VCaP (cell line): ENCODE measurements around the gene DHX34.

Experiments
- H3K27ac ChIP-seq: fragments of 450-650 bp; 2 replicates; pipeline ENCODE4 v1.5.1; 2017
- TF ChIP-seq, protein P1 (sequence below): fragments of 450-650 bp; conservative IDR thresholded peaks from 2 replicates; pipeline ENCODE4 v1.5.1; 2017; ENCODE audit warnings: mild to moderate bottlenecking, moderate library complexity

The DHX34 gene

GRCh38 chr19:47419789-47420188 is 70.7 kb downstream of the DHX34 start:
- TF ChIP-seq, protein P1, sequence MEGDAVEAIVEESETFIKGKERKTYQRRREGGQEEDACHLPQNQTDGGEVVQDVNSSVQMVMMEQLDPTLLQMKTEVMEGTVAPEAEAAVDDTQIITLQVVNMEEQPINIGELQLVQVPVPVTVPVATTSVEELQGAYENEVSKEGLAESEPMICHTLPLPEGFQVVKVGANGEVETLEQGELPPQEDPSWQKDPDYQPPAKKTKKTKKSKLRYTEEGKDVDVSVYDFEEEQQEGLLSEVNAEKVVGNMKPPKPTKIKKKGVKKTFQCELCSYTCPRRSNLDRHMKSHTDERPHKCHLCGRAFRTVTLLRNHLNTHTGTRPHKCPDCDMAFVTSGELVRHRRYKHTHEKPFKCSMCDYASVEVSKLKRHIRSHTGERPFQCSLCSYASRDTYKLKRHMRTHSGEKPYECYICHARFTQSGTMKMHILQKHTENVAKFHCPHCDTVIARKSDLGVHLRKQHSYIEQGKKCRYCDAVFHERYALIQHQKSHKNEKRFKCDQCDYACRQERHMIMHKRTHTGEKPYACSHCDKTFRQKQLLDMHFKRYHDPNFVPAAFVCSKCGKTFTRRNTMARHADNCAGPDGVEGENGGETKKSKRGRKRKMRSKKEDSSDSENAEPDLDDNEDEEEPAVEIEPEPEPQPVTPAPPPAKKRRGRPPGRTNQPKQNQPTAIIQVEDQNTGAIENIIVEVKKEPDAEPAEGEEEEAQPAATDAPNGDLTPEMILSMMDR = no peak
- no peak overlapping the region for H3K27ac ChIP-seq

GRCh38 chr19:47421244-47421786 is 72.2 kb downstream of the DHX34 start:
- TF ChIP-seq, protein P1 = no peak

DNA sequence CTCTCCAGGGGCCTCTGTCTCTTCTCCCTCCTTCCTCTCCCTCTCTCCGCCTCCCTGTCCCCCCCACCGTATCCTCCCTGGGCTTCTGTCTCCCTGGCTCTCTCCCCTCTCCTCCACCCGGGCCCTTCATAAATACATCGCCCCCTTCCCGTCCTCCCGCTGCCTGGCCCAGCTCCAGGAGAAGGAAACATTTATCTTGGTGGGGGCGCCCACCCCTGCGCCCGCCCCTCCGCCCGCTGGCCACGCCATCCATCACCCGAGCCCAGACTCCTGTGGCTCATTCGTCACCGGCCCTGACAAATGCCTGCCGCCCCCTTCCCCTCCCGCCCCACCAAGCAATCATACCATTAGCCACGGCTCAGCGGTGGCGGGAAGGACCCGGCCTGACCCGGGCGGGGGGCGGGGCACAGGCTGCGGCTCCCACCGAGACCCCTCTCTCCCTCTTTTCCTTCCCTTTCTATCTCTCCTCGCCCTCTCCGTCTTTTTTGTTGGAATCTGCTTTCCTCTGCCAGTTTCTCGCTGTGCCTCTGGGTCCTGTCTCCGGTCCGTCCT is 72.8 kb downstream of the DHX34 start:
- TF ChIP-seq, protein P1 = no peak
- no peak overlapping the region for H3K27ac ChIP-seq

More at GRCh38 chr19:47421244-47421786, 72.2 kb downstream of the DHX34 start:
- H3K27ac ChIP-seq = no peak overlapping the region

DNA sequence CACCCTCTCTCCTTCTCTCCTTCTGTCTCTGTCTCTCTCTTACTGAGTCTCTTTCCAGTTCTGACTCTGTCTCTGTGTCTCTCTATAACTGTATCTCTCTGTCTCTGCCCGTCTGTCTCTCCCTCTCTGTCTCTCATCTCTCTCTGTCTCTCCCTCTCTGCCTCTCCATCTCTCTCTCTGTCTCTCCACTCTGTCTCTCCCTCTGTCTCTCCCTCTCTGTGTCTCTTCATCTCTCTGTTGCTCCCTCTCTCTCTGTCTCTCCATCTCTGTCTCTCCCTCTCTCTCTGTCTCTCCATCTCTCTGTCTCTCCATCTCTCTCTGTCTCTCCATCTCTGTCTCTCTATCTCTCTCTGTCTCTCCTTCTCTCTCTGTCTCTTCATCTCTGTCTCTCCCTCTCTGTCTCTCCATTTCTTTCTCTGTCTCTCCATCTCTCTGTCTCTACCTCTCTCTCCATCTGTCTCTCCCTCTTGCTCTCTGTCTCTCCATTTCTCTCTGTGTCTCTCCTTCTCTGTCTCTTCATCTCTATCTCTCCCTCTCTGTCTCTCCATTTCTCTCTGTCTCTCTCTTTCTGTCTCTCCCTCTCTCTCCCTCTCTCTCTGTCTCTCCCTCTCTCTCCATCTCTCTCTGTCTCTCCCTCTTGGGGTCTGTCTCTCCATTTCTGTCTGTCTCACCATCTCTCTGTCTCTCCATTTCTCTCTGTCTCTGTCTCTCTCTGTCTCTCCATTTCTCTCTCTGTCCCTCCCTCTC is 73.5 kb downstream of the DHX34 start:
- no peak overlapping the region for H3K27ac ChIP-seq
- TF ChIP-seq, protein P1 = no peak

GRCh38 chr19:47423203-47423882 is 74.2 kb downstream of the DHX34 start:
- TF ChIP-seq, protein P1 = no peak
- H3K27ac ChIP-seq = no peak overlapping the region

- peak overlapping the region; percentile 68 for H3K27ac ChIP-seq
Measured at GRCh38 chr19:47427241-47428176, 78.4 kb downstream of the DHX34 start.

More at GRCh38 chr19:47427241-47428176, 78.4 kb downstream of the DHX34 start:
- TF ChIP-seq, protein P1 = peak; percentile 94
